NCI-H748 treated with DMSO at 0.1 percent for 48 hours (cell line): ENCODE data around the gene METTL16.
"Not testable (repeated sequence)": the region's sequence is repeated elsewhere in the genome, so short reads cannot be mapped to it uniquely, and the experiment has no call there.

Experiments used
- DNase-seq: peaks from one replicate; lab custom pipeline; 2025; lab: John Stamatoyannopoulos, UW

The METTL16 gene

DNA sequence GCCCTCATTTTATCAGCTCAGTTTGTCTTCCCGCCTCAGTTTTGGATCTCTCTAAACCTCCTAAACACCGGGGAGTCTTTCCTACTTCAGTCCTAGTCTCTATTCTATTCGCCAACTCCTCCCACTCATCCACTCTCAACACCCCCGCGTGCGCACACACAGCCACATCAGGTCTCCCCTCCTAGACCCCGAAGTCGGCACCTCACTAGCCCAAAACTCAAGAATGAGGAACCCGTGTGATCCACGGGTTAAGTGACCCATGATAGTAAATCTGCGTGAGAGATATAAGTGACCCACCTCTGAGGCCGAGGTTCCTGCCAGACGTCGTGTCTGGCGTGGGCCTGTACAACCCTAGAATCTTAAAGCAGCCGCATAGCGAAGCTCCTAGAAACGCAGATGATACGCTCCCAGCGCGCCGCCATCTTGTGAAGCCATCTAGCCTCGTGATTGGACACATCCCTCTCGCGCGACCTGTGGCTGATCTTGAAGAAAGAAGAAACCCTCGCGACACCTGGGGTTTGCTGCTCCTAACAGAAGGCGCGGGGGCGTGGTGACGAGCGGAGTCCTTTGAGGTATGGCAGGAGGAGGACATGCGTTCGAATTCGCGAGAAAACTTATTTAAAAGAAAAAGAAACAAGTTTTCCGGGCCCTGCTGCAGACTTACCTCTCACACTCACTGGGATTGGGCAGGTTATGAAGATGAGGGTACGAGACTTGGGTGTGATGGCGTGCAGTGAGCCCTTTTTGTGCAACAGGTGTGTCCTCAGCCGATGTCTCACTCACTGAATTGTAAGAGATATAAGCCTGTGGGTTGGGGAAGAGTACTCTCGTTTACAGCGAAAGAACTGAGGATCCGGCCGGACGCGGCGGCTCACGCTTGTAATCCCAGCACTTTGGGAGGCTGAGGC, at the start of gene METTL16:
TSS of gene METTL16 (minus strand) at position 427 of the 908 bp plus-strand sequence. CDS start 9,557 bp downstream, outside the sequence.
- peak; percentile 99 for DNase-seq

- no peak for DNase-seq
Observed at GRCh38 chr17:2560658-2561057, 49.0 kb upstream of the METTL16 start.

- DNase-seq: no peak
Observed at GRCh38 chr17:2551928-2552327, 40.2 kb upstream of the METTL16 start.

DNA sequence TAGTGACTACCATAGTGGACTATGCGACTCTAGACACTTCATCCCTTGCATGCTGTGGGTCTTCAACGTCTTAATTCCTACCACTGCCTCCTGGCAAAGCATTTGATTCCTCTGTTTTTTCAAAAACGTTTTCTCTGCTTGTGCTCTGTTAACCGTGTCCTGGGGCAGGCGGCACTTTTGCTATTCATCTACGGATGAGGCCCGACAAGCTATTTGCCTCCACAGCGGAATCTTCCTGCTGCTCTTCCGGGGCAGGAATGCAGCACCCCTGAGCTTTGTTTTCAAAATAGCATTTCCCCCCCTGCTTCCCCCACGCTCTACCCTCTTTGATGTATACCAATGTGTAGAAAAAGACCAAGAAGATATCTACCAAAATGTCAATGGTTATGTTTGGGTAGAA, 39.8 kb upstream of the METTL16 start:
- no peak for DNase-seq

- DNase-seq: no peak
Observed at GRCh38 chr17:2549392-2550211, 37.9 kb upstream of the METTL16 start.

- DNase-seq: not testable (repeated sequence)
Observed at GRCh38 chr17:2548026-2548425, 36.3 kb upstream of the METTL16 start.

GRCh38 chr17:2547176-2547575, 35.5 kb upstream of the METTL16 start:
- no peak for DNase-seq

- no peak for DNase-seq
Observed at GRCh38 chr17:2545393-2545792, 33.7 kb upstream of the METTL16 start.

DNA sequence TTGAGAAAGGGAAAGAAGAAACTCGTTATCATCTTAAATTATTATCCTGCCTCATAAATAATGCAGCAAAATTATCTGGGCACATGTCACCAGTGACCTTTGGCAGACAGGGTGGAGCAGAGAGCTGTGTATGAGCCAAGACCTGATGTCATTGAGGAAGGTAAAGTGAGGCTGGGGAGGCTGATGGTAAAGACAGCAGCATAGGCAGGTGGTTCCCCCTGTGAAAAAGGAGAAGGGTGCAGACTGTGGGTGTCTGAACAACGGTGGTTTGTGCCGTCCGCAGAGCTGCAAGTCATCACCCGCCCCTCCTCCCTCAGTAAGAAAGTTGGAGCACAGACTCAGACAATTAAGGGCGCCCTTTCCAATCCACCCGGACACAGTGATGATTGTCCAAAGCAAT, 30.8 kb upstream of the METTL16 start:
- DNase-seq: no peak

DNA sequence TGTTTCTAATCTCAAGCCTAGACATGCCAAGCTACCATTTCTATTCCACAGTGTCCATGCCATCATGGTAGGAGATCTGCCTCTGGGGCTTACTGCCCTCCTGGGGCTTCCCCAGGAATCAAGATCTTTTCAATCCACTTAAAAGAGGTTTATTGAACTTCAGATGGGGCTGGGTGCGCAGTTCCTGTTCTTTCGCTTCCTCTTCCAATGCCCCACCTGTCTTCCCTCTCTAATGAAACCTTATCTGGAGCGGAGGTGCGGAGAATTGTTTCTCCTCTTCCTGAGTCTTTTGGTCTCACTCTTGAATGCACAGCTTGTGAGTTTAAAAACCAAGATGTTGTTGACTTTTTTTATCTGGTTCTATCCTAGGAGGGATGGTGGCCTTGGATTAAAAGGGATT, 30.4 kb upstream of the METTL16 start:
- no peak for DNase-seq

GRCh38 chr17:2537579-2537978, 25.9 kb upstream of the METTL16 start:
- DNase-seq: not testable (repeated sequence)

DNA sequence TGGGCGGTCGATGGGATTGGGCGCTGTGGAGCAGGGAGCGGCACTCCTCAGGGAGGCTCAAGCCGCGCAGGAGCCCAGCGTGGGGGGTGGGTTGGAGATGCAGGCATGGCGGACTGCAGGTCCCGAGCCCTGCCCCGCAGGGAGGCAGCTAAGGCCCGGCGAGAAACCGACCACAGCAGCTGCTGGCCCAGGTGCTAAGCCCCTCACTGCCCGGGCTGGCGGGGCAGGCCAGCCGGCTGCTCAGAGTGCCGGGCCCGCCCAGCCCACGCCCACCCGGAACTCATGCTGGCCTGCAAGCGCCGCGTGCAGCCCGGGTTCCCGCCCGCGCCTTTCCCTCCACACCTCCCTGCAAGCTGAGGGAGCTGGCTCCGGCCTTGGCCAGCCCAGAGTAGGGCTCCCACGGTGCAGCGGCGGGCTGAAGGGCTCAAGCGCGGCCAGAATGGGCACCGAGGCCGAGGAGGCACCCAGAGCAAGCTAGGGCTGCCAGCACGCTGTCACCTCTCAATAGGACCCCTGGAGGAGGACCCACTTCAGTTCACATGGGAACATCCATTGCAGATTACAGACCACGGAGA, 20.5 kb upstream of the METTL16 start:
- no peak for DNase-seq

- DNase-seq: not testable (repeated sequence)
Observed at GRCh38 chr17:2531243-2531954, 19.7 kb upstream of the METTL16 start.

GRCh38 chr17:2521775-2522410, 10.2 kb upstream of the METTL16 start:
- DNase-seq: not testable (repeated sequence)

- DNase-seq: no peak
Observed at GRCh38 chr17:2521257-2521656, 9.6 kb upstream of the METTL16 start.

DNA sequence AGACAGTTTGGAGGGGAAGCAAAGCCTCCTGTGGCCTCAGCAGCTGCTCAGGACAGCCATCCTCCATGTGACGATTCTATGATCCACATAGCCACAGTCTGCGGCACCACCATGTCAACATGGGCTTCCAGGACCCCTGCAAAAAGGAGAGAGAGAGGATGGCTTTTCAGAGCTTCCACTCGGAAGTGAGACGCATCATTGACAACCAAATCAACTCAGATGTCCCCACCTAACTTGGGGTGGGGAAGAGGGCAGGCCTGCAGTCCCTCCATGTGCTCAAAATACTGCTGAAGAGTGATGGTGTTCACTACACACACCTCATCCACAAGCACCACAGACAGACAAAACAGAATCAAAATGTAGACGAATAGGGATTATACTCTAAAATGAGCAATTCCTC, 5.9 kb upstream of the METTL16 start:
- DNase-seq: no peak

- DNase-seq: no peak
Observed at GRCh38 chr17:2511138-2511461, 588 bp downstream of the METTL16 start.

- DNase-seq: no peak
Observed at GRCh38 chr17:2510559-2510958, 1.1 kb downstream of the METTL16 start.

DNA sequence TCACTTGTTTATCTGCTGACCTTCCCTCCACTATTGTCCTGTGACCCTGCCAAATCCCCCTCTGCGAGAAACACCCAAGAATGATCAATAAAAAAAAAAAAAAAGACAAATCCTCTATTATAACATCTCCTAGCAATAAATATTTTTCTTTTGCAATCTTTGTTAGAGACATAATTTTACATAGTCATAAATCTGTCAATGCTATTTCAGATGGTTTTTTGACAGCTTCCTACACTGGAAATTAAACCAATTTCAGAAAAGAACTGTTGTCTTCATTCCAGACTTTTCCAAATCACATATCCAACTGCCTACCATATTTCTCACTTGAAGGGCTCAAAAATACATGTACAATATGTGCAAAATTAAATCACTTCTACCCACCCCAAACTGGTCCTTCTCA, 3.7 kb downstream of the METTL16 start:
- no peak for DNase-seq

DNA sequence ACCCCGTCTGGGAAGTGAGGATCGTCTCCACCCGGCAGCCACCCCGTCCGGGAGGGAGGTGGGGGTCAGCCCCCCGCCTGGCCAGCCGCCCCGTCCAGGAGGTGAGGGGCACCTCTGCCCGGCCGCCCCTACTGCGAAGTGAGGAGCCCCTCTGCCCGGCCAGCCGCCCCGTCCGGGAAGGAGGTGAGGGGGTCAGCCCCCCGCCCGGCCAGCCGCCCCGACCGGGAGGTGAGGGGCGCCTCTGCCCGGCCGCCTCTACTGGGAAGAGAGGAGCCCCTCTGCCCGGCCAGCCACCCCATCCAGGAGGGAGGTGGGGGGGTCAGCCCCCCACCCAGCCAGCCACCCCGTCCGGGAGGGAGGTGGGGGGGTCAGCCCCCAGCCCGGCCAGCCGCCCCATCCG, 4.7 kb downstream of the METTL16 start:
- not testable (repeated sequence) for DNase-seq

- DNase-seq: no peak
Observed at GRCh38 chr17:2503627-2504026, 8.1 kb downstream of the METTL16 start.
